ENCODE data around the gene DDT. TPM values are rescaled to one million over a fixed set of nuclear protein-coding genes. Genes with fewer than 3 reads are reported as not detected.

DDT gene
- total RNA-seq, 4 donors from 2014 or later = 121 to 167 (median 131) TPM

DNA sequence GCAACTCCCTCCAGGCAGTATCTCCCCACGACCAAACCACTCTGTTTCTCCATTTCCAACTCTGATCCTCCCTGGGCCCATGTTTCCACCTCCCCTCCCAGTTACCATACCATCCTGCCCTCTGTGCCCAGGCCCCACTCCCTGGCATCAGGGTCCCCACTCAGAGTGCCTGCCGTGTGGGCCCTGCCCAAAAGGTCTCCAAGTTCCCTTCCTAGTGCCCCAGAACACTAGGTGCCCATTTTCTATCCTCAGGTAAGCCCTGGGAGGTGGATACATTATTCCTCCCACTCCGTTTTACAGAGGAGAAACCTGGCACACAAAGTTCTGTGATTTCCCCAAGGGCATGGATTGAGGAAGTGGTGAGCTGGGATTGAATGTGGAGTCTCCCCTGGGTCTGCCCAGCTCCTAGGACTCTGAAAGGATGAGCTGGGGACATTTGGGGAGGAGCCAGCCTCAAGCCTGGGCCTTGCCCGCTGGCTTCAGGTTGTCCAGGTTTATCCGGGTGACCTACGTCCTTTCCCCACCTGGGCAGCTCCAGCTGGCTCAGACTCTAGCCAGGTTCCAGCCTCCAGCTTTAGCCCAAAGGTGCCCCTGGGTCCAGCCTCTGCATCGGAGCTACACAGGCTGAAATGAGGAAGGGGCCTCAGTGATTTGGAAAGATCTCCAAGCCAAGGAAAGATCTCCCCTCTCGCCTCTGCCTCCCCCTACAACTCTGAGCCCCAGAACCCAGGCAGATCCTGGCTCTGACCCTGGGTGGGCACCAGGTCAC, 33.2 kb upstream of the DDT start:
- DNase-seq (ENCODE audit: low spot score in 2 of 2) = no peak
- TF ChIP-seq, protein P1, sequence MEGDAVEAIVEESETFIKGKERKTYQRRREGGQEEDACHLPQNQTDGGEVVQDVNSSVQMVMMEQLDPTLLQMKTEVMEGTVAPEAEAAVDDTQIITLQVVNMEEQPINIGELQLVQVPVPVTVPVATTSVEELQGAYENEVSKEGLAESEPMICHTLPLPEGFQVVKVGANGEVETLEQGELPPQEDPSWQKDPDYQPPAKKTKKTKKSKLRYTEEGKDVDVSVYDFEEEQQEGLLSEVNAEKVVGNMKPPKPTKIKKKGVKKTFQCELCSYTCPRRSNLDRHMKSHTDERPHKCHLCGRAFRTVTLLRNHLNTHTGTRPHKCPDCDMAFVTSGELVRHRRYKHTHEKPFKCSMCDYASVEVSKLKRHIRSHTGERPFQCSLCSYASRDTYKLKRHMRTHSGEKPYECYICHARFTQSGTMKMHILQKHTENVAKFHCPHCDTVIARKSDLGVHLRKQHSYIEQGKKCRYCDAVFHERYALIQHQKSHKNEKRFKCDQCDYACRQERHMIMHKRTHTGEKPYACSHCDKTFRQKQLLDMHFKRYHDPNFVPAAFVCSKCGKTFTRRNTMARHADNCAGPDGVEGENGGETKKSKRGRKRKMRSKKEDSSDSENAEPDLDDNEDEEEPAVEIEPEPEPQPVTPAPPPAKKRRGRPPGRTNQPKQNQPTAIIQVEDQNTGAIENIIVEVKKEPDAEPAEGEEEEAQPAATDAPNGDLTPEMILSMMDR (IDR thresholded peaks at IDR 0.05) = no peak
- TF ChIP-seq POLR2A (IDR thresholded peaks at IDR 0.05) (no peak), EP300 (IDR thresholded peaks at IDR 0.05) (no peak)
- no peak overlapping the region for H3K27ac ChIP-seq
- H3K9me3 ChIP-seq = no peaks in the 10 kb centered on the region
- no peaks in the 10 kb centered on the region for H3K27me3 ChIP-seq
- WGBS, 2 donors = 78 to 82% methylated on average over 8 of the region's 8 CpGs
- H3K4me1 ChIP-seq = peaks cover 0 to 21% (median 2%) of the 10 kb centered on the region in 4 donors
- no peak overlapping the region for H3K4me3 ChIP-seq
- no peaks in the 10 kb centered on the region for H3K36me3 ChIP-seq

GRCh38 chr22:24006914-24007214, 32.6 kb upstream of the DDT start:
- no peaks in the 10 kb centered on the region for H3K9me3 ChIP-seq
- TF ChIP-seq POLR2A (IDR thresholded peaks at IDR 0.05) (no peak), EP300 (IDR thresholded peaks at IDR 0.05) (no peak)
- TF ChIP-seq, protein P1 (IDR thresholded peaks at IDR 0.05) = no peak
- peaks cover 0 to 1% of the 10 kb centered on the region in 2 donors for H3K27me3 ChIP-seq
- no peak overlapping the region for H3K27ac ChIP-seq
- WGBS, 2 donors = 85 to 88% methylated on average over 6 of the region's 6 CpGs
- H3K36me3 ChIP-seq = no peaks in the 10 kb centered on the region
- H3K4me3 ChIP-seq = no peak overlapping the region
- DNase-seq (ENCODE audit: low spot score in 2 of 2) = no peak
- H3K4me1 ChIP-seq = peaks cover 0 to 15% (median 0%) of the 10 kb centered on the region in 4 donors

DNA sequence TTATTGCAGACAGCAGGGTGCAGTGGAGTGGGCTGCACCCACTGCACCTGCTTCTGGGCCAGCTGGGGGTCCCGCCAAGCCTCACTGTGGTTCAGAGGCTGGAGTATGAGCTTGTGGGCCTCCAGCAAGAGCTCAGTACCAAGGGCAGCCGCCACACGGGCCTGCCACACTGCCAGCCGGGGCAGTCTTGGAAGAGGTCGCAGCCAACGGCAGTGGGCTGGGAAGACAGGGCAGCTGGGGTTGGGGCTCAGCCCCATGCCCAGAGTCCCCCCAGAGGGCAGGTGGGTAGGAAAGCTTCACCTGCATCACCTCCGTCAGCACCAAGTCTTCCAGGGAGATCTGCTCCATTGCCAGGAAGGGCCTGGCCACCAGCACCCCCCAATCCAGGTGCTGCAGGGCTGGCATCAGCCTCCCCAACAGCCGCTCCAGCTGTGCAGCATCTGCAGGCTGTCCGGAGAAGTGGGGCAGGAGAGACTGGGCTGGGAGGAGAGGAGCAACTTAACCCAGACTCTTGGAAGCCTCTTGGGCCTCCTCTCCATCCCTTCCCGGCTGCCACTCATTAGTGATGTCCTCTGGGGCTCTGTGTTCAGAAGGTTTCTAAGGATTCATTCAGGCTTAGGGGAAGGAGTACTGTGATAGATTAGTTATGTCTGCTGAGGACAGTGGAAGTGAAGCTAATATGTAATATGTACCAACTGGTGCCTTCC, 32.1 kb upstream of the DDT start:
- no peaks in the 10 kb centered on the region for H3K36me3 ChIP-seq
- TF ChIP-seq POLR2A (IDR thresholded peaks at IDR 0.05) (no peak), EP300 (IDR thresholded peaks at IDR 0.05) (no peak)
- TF ChIP-seq, protein P1 (IDR thresholded peaks at IDR 0.05) = no peak
- H3K27ac ChIP-seq = no peak overlapping the region
- H3K4me1 ChIP-seq = peaks cover 0 to 11% (median 0%) of the 10 kb centered on the region in 4 donors
- no peaks in the 10 kb centered on the region for H3K9me3 ChIP-seq
- H3K4me3 ChIP-seq = no peak overlapping the region
- no peak for DNase-seq (ENCODE audit: low spot score in 2 of 2)
- H3K27me3 ChIP-seq = peaks cover 0 to 6% of the 10 kb centered on the region in 2 donors
- WGBS, 2 donors = 74 to 77% methylated on average over 4 to 10 of the region's 10 CpGs

DNA sequence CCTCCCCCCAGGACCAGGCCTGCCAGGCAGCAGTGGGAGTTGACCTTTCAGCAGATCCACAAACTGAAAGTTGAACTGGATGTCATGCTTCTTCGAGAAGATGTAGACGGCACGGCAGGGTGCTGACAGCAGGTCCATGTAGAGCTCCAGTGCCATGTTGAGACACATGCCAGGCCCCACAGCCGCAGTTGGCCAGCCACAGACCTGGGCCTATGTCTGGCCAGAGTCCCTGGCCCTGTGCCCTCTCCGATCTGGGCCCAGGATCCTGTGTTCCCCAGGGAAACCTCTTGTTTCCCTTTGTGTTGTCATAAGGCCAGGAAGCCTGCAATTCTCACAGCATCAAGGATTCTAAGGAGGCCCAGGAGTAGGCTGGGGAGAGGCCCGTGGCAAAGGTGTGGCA, 31.0 kb upstream of the DDT start, which contains the start of gene GSTT4:
Gene GSTT4, minus strand, starts transcription at position 253 of the 400 bp plus-strand sequence. Its CDS starts 97 bp downstream, at position 156.
- Histone ChIP-seq H3K4me3 (no peak within 1 kb of the TSS), H3K9me3 (no peaks in the 10 kb centered on the region), H3K4me1 (peaks cover 0 to 6% (median 0%) of the 10 kb centered on the region in 4 donors), H3K27me3 (peaks cover 0 to 6% of the 10 kb centered on the region in 2 donors), H3K27ac (no peak within 1 kb of the TSS), H3K36me3 (no peaks in the 10 kb centered on the region)
- WGBS, 2 donors = 50 to 59% methylated on average over 6 of the region's 6 CpGs
- no peak for DNase-seq (ENCODE audit: low spot score in 2 of 2)
- TF ChIP-seq, protein P1 (IDR thresholded peaks at IDR 0.05) = no peak
- no peak for TF ChIP-seq EP300 (IDR thresholded peaks at IDR 0.05)
- no peak for TF ChIP-seq POLR2A (IDR thresholded peaks at IDR 0.05)

- 73 to 81% methylated on average over 9 of the region's 9 CpGs for WGBS, 2 donors
- H3K36me3 ChIP-seq = no peaks in the 10 kb centered on the region
- no peak for DNase-seq (ENCODE audit: low spot score in 2 of 2)
- no peaks in the 10 kb centered on the region for H3K9me3 ChIP-seq
- TF ChIP-seq EP300 (IDR thresholded peaks at IDR 0.05) (no peak), POLR2A (IDR thresholded peaks at IDR 0.05) (no peak)
- TF ChIP-seq, protein P1 (IDR thresholded peaks at IDR 0.05) = no peak
- peaks cover 0 to 6% of the 10 kb centered on the region in 2 donors for H3K27me3 ChIP-seq
- H3K4me3 ChIP-seq = no peak overlapping the region
- H3K4me1 ChIP-seq = peaks cover 0 to 6% (median 0%) of the 10 kb centered on the region in 4 donors
- no peak overlapping the region for H3K27ac ChIP-seq
Measured at GRCh38 chr22:24003887-24004286, 29.6 kb upstream of the DDT start.

All from tibial nerve (tissue), 4 donors.